Breast epithelium (tissue), 4 donors: ENCODE data around the gene KRTAP13-4. TPM values are rescaled to one million over a fixed set of nuclear protein-coding genes. Genes with fewer than 3 reads are reported as not detected.

Experiments
- DNase-seq, 2 donors: peaks; one replicate each; pipeline ENCODE4 v3.0.0-alpha.2; 2019; ENCODE audit warnings: low spot score in 2 of 2
- H3K27ac ChIP-seq, 2 donors: fragments of 200-600 bp; sonication (generic) in 1 of 2; one replicate each; pipeline ENCODE4 v1.5.1; 2016 to 2019; ENCODE audit warnings: mild to moderate bottlenecking in 1 of 2
- H3K27me3 ChIP-seq, 2 donors: fragments of 200-600 bp; sonication (generic) in 1 of 2; one replicate each; pipeline versions ENCODE4 v1.5.1 to v1.6.0; 2017 to 2019; ENCODE audit warnings: control low read depth in 1 of 2, mild to moderate bottlenecking in 1 of 2
- H3K36me3 ChIP-seq: fragments of 200-600 bp; one replicate; pipeline ENCODE4 v1.5.1; 2019
- H3K4me1 ChIP-seq, 2 donors: fragments of 200-600 bp; sonication (generic); one replicate each; pipeline ENCODE4 v1.5.1; 2016 to 2019; ENCODE audit warnings: control low read depth in 1 of 2
- H3K4me3 ChIP-seq, 3 donors: fragments of 200-600 bp; sonication (generic); 1 replicate in 2 of 3; 2 replicates in 1 of 3; pipeline ENCODE4 v1.5.1; 2016 to 2019; ENCODE audit warnings: mild to moderate bottlenecking in 3 of 3, moderate library complexity in 2 of 3
- H3K9me3 ChIP-seq, 2 donors: fragments of 200-600 bp; sonication (generic) in 1 of 2; one replicate each; pipeline ENCODE4 v1.5.1; 2016 to 2019; ENCODE audit warnings: control low read depth in 1 of 2
- POLR2A ChIP-seq: fragments of 450-650 bp; IDR thresholded peaks from one replicate; pipeline ENCODE4 v1.6.1; 2016; ENCODE audit warnings: antibody characterized with exemption, mild to moderate bottlenecking, moderate library complexity
- POLR2AphosphoS5 ChIP-seq, 3 donors: sonication (generic); formaldehyde crosslinking; IDR thresholded peaks; one replicate each; pipeline ENCODE4 v1.6.1; 2017; ENCODE audit warnings: antibody characterized with exemption in 3 of 3
- intact Hi-C: fragments of 100-400 bp; cut with DNase I; formaldehyde crosslinking; loops from one replicate; pipeline ENCODE4 v1.15.1; 2023; ENCODE audit warnings: low total_unique reads
- total RNA-seq, 3 donors: library from RNA; depleted of rRNA; stranded (reverse); fragments of >200 nt; gene quantifications; one replicate each; pipeline ENCODE4 v1.1.0, GENCODE V29; 2016
- TF ChIP-seq, protein P1 (sequence below), 3 donors: fragments of 450-650 bp; IDR thresholded peaks; one replicate each; pipeline ENCODE4 v1.5.1; 2016 to 2017; ENCODE audit warnings: antibody characterized with exemption in 3 of 3, mild to moderate bottlenecking in 3 of 3, moderate library complexity in 3 of 3

Gene KRTAP13-4, protein sequence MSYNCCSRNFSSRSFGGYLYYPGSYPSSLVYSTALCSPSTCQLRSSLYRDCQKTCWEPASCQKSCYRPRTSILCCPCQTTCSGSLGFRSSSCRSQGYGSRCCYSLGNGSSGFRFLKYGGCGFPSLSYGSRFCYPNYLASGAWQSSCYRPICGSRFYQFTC
- total RNA-seq: not detected

DNA sequence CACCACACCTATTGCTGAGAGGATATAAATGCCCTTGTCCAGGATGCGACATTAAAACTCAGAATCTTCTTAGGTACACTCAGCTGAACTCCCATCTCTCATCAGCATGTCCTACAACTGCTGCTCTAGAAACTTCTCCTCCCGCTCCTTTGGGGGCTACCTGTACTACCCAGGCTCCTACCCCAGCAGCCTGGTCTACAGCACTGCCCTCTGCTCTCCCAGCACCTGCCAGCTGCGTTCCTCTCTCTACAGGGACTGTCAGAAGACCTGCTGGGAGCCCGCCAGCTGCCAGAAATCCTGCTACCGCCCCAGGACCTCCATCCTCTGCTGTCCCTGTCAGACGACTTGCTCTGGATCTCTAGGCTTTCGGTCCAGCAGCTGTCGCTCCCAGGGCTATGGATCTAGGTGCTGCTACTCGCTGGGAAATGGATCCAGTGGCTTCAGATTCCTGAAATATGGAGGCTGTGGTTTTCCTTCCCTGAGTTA lies at the start of gene KRTAP13-4:
Gene KRTAP13-4, plus strand, starts transcription at position 51 of the 486 bp plus-strand sequence. Its CDS starts 56 bp downstream, at position 107.
- Histone ChIP-seq H3K36me3 (no peaks in the 10 kb centered on the region), H3K9me3 (no peaks in the 10 kb centered on the region), H3K27ac (no peak within 1 kb of the TSS), H3K27me3 (no peaks in the 10 kb centered on the region), H3K4me3 (no peak within 1 kb of the TSS), H3K4me1 (no peaks in the 10 kb centered on the region)
- no peak for DNase-seq
- intact Hi-C loops: no loop called here
- TF ChIP-seq POLR2AphosphoS5 (IDR thresholded peaks at IDR 0.05) (no peak), POLR2A (no peak)
- TF ChIP-seq, protein P1, sequence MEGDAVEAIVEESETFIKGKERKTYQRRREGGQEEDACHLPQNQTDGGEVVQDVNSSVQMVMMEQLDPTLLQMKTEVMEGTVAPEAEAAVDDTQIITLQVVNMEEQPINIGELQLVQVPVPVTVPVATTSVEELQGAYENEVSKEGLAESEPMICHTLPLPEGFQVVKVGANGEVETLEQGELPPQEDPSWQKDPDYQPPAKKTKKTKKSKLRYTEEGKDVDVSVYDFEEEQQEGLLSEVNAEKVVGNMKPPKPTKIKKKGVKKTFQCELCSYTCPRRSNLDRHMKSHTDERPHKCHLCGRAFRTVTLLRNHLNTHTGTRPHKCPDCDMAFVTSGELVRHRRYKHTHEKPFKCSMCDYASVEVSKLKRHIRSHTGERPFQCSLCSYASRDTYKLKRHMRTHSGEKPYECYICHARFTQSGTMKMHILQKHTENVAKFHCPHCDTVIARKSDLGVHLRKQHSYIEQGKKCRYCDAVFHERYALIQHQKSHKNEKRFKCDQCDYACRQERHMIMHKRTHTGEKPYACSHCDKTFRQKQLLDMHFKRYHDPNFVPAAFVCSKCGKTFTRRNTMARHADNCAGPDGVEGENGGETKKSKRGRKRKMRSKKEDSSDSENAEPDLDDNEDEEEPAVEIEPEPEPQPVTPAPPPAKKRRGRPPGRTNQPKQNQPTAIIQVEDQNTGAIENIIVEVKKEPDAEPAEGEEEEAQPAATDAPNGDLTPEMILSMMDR (IDR thresholded peaks at IDR 0.05): no peak

DNA sequence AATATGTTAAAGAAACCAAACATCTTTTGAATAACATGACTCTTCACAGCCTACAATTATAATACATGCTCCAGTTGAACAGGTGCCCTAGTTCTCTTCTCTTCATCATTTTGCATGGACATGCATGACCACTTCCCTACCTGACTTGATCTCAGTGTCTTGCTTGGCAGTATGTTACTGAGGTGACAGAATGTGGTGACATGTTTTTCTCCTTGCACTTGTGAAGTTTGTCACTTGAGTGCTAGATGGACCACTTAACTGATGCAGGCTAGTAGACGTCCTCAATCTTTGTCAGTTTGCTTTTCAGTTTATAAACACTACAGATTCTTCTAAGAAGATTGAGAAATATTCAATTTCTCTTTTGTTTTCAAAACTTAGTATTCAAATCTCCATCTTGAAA lies 47.8 kb upstream of the KRTAP13-4 start:
- H3K27ac ChIP-seq: no peak overlapping the region
- intact Hi-C loops: no loop called here
- H3K27me3 ChIP-seq: no peaks in the 10 kb centered on the region
- H3K9me3 ChIP-seq: no peaks in the 10 kb centered on the region
- no peaks in the 10 kb centered on the region for H3K36me3 ChIP-seq
- TF ChIP-seq POLR2A (no peak), POLR2AphosphoS5 (IDR thresholded peaks at IDR 0.05) (no peak)
- TF ChIP-seq, protein P1 (IDR thresholded peaks at IDR 0.05): no peak
- H3K4me3 ChIP-seq: no peak overlapping the region
- no peak for DNase-seq
- no peaks in the 10 kb centered on the region for H3K4me1 ChIP-seq

DNA sequence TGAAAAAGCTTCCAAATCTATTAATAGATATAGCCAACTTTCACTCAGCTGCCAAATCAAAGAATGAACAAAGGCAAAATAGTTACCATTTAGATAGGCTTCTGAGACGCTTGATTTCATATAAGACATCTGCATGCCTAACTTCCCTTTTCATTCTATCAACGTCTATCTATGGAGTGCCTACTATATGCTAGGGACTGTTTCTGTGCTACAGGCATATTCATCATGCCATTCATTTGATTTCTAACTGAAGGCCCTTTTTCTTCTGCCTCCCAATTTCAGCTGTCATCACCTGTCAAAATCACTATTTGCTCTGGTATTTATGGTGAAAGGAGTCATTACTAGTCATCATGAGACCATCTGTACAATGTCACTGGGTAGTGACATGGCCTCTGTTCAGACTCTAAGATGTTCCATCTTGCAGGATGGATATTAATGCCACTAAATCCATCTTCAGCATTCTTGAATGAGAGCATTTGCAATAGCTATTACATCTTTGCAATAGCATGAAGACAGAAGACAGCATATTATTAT lies 38.5 kb upstream of the KRTAP13-4 start:
- Histone ChIP-seq H3K9me3 (peaks cover 0 to 8% of the 10 kb centered on the region in 2 donors), H3K4me3 (no peak overlapping the region), H3K36me3 (no peaks in the 10 kb centered on the region), H3K4me1 (no peaks in the 10 kb centered on the region), H3K27me3 (no peaks in the 10 kb centered on the region), H3K27ac (no peak overlapping the region)
- DNase-seq: no peak
- TF ChIP-seq, protein P1 (IDR thresholded peaks at IDR 0.05): no peak
- TF ChIP-seq POLR2AphosphoS5 (IDR thresholded peaks at IDR 0.05): no peak
- TF ChIP-seq POLR2A: no peak
- intact Hi-C loops: loop anchor here (5.0 kb wide), 1 partner anchor 114 kb away; no protein-coding TSS in a partner anchor

DNA sequence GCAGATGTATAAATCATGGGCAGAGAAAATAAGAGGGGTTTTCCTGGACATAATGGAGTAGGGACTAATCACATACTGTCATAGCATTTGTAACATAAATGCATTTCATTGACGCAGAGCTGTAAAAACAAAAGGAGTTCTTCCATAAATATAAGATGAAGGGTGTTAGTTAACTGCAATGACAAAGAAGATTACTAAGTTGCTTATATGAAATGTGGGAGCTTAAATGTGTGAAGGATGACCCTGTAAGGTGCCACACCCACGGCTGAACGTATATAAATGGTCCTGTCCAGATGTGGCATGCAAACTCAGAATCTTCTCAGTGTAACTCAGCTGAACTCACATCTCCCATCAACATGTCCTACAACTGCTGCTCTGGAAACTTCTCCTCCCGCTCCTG lies 34.3 kb upstream of the KRTAP13-4 start, which contains the start of gene KRTAP13-1:
Gene KRTAP13-1, plus strand, starts transcription at position 301 of the 400 bp plus-strand sequence. Its CDS starts 56 bp downstream, at position 357.
- H3K27me3 ChIP-seq: no peaks in the 10 kb centered on the region
- no peak within 1 kb of the TSS for H3K27ac ChIP-seq
- intact Hi-C loops: no loop called here
- TF ChIP-seq POLR2AphosphoS5 (IDR thresholded peaks at IDR 0.05) (no peak), POLR2A (no peak)
- TF ChIP-seq, protein P1 (IDR thresholded peaks at IDR 0.05): no peak
- DNase-seq: no peak
- peaks cover 0 to 4% of the 10 kb centered on the region in 2 donors for H3K9me3 ChIP-seq
- no peak within 1 kb of the TSS for H3K4me3 ChIP-seq
- H3K4me1 ChIP-seq: no peaks in the 10 kb centered on the region
- H3K36me3 ChIP-seq: no peaks in the 10 kb centered on the region

DNA sequence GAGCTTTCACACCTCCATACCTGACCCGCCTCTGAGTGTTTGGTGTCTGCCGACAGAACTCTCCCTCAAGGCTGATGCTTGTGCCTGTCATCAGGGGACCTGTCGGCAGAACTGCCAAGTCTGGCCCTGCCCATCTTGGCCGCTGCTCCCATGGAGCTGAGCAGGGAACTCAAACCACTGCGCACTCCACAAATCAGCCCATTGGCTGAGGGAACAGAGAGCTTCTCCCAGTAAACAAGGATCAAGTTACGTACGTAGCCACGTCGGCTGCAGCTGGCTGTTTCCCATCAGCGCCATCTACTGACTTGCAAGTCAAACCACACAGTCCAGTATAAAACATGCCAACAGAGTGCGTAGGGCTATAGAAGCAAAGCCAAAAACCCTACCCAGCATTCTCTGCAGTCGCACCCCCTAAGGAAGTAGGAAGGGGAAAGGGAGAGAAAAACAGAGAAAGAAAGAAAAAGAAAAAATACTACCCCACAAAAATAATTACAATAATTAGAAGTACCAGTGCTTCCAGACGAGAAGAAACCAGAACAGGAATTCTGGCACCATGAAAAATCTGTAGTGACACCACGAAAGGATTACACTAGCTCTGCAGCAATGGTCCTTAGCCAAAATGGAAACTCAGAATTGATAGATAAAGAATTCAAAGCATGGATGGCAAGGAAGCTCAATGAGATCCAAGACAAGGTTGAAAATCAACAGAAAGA lies 21.1 kb upstream of the KRTAP13-4 start:
- TF ChIP-seq POLR2A: no peak
- TF ChIP-seq, protein P1 (IDR thresholded peaks at IDR 0.05): peak in 1 of 3 donors; percentile 18
- intact Hi-C loops: no loop called here

More for the DNA sequence above, 21.1 kb upstream of the KRTAP13-4 start:
- H3K27ac ChIP-seq: no peak overlapping the region
- peaks cover 3 to 6% of the 10 kb centered on the region in 2 donors for H3K9me3 ChIP-seq
- no peaks in the 10 kb centered on the region for H3K27me3 ChIP-seq
- no peaks in the 10 kb centered on the region for H3K4me1 ChIP-seq
- no peaks in the 10 kb centered on the region for H3K36me3 ChIP-seq
- peak; percentile 23 to 59 for DNase-seq
- H3K4me3 ChIP-seq: peak overlapping the region in 1 of 3 donors; percentile 12
